Heart left ventricle (tissue), 16 donors: ENCODE results near the gene CASP7. TPM values are rescaled to one million over a fixed set of nuclear protein-coding genes. Genes with fewer than 3 reads are reported as not detected.

ENCODE experiments used
- ATAC-seq, 4 donors: fragments of 200-7000 bp; cut with Tn5 transposase; one replicate each; pipeline ENCODE4 v1.9.1; 2020 to 2022; ENCODE audit warnings: moderate library complexity in 4 of 4, mild to moderate bottlenecking in 3 of 4, moderate number of reproducible peaks in 1 of 4
- DNase-seq, 5 donors: peaks; one replicate each; pipeline ENCODE4 v3.0.0-alpha.2; 2020
- H3K27ac ChIP-seq, 12 donors: fragments of 200-600 bp; sonication (generic) in 4 of 12; one replicate each; pipeline versions ENCODE4 v1.5.0 to v1.8.0; 2016 to 2022; ENCODE audit warnings: mild to moderate bottlenecking in 2 of 12
- H3K27me3 ChIP-seq, 9 donors: fragments of 200-600 bp; sonication (generic) in 2 of 9; one replicate each; pipeline versions ENCODE4 v1.5.1 to v1.8.0; 2016 to 2022; ENCODE audit warnings: mild to moderate bottlenecking in 3 of 9
- H3K36me3 ChIP-seq, 9 donors: fragments of 200-600 bp; sonication (generic) in 2 of 9; one replicate each; pipeline versions ENCODE4 v1.5.0 to v1.8.0; 2018 to 2022; ENCODE audit warnings: mild to moderate bottlenecking in 2 of 9
- H3K4me1 ChIP-seq, 12 donors: fragments of 200-600 bp; sonication (generic) in 4 of 12; one replicate each; pipeline versions ENCODE4 v1.5.0 to v1.8.0; 2016 to 2022; ENCODE audit warnings: mild to moderate bottlenecking in 3 of 12
- H3K4me3 ChIP-seq, 12 donors: fragments of 200-600 bp; sonication (generic) in 4 of 12; one replicate each; pipeline versions ENCODE4 v1.5.0 to v1.8.0; 2017 to 2022; ENCODE audit warnings: mild to moderate bottlenecking in 9 of 12, moderate library complexity in 4 of 12
- H3K9me3 ChIP-seq, 12 donors: fragments of 200-600 bp; sonication (generic) in 4 of 12; one replicate each; pipeline versions ENCODE4 v1.5.0 to v1.8.0; 2016 to 2022; ENCODE audit warnings: mild to moderate bottlenecking in 1 of 12
- POLR2A ChIP-seq, 2 donors: fragments of 450-650 bp; IDR thresholded peaks; one replicate each; pipeline ENCODE4 v1.6.1; 2017; ENCODE audit warnings: antibody characterized with exemption in 2 of 2, mild to moderate bottlenecking in 2 of 2, moderate library complexity in 2 of 2
- WGBS, 4 donors: extraction: QIAGEN DNeasy Blood & Tissue Kit in 2 of 4; methylation state at CpG; one replicate each; pipeline versions ENCODE4 v1.1.5 to v1.1.7; 2013 to 2018; 5-methylcytosine and 5-hydroxymethylcytosine counted together
- intact Hi-C, 10 donors: fragments of 100-400 bp; cut with DNase I; formaldehyde crosslinking; loops; one replicate each; pipeline versions ENCODE4 v1.11.1 to v1.14.2; 2022
- polyA plus RNA-seq, 2 donors: library from polyadenylated mRNA; stranded (reverse); fragments of 200-250 nt; gene quantifications; one replicate each; pipeline ENCODE4 v1.2.3, GENCODE V29; 2013
- total RNA-seq, 9 donors: library from RNA; depleted of rRNA in 2 of 9; stranded (reverse); fragments of >200 nt in 2 of 9; fragmentation: NEBNext Ultra II Directional in 3 of 9; extraction: Animal tissue kit (Norgen Biotek cat#: 25700) in 3 of 9; gene quantifications; one replicate each; pipeline versions ENCODE4 v1.1.0 to v1.2.4, GENCODE V29; 2016 to 2023
- TF ChIP-seq, protein P1 (sequence below), 12 donors: fragments of 200-600 bp; sonication (generic) in 4 of 12; IDR thresholded peaks; one replicate each; pipeline versions ENCODE4 v1.5.0 to v1.8.0; 2018 to 2022; ENCODE audit warnings: antibody characterized with exemption in 12 of 12, mild to moderate bottlenecking in 5 of 12
- donor health status: ischemic (EF 13 %, LVEDD 7.1; RV severe dilation, severe dysfunction).
- donor health status: healthy with polysubstance abuse.
- donor health status: DM: no; HTN: yes; CAD: no.
- donor health status: DM: no; HTN: no; CAD: no.
- donor health status: ischemic (EF 25% LVEDD 6.9; RV normal size, moderate dysfunction).
- donor health status: ischemic (EF 25% LVEDD 5.7; RV mildly dilated, moderate dysfunction).
- donor health status: healthy.
- donor health status: DM: yes; HTN: yes; CAD: no.
- donor health status: ischemic (EF 35%, LVEDD 5.7; RV mildly dilated, moderate dysfunction).
- donor health status: nonischemic (EF 11% LVEDD 7.7; RV severe dilation, severe dysfunction).
- donor health status: DM: yes; HTN: yes; CAD: no.
- donor health status: PGD.
- donor health status: ischemic (EF 29% LVEDD 5.4; RV normal size, mild dysfunction).
- donor health status: nonischemic (EF 23%, LVEDD 6.1; RV moderate dilation, normal function).

The CASP7 gene
- total and polyA plus RNA-seq, 11 donors = 4.8 to 32.7 (median 10.4) TPM

GRCh38 chr10:113697595-113697994, 17.9 kb downstream of the CASP7 start:
- no peak for DNase-seq
- WGBS, 4 donors = 68 to 75% (median 71%) methylated on average over 3 of the region's 3 CpGs
- intact Hi-C loops = loop anchor here in 1 of 10 donors (5.0 kb wide), 1 partner anchor 405 kb away; no protein-coding TSS in a partner anchor
- Histone ChIP-seq H3K9me3 (peaks cover 0 to 23% (median 15%) of the 10 kb centered on the region in 12 donors), H3K27me3 (no peaks in the 10 kb centered on the region), H3K4me1 (peaks cover 0 to 4% (median 0%) of the 10 kb centered on the region in 12 donors), H3K36me3 (peaks cover 0 to 75% (median 44%) of the 10 kb centered on the region in 9 donors), H3K27ac (no peak overlapping the region), H3K4me3 (no peak overlapping the region)
- ATAC-seq = peak in 1 of 4 donors; percentile 59
- TF ChIP-seq, protein P1, sequence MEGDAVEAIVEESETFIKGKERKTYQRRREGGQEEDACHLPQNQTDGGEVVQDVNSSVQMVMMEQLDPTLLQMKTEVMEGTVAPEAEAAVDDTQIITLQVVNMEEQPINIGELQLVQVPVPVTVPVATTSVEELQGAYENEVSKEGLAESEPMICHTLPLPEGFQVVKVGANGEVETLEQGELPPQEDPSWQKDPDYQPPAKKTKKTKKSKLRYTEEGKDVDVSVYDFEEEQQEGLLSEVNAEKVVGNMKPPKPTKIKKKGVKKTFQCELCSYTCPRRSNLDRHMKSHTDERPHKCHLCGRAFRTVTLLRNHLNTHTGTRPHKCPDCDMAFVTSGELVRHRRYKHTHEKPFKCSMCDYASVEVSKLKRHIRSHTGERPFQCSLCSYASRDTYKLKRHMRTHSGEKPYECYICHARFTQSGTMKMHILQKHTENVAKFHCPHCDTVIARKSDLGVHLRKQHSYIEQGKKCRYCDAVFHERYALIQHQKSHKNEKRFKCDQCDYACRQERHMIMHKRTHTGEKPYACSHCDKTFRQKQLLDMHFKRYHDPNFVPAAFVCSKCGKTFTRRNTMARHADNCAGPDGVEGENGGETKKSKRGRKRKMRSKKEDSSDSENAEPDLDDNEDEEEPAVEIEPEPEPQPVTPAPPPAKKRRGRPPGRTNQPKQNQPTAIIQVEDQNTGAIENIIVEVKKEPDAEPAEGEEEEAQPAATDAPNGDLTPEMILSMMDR (IDR thresholded peaks at IDR 0.05) = no peak
- TF ChIP-seq POLR2A (IDR thresholded peaks at IDR 0.05) = no peak

GRCh38 chr10:113704637-113705343, 25.1 kb downstream of the CASP7 start:
- ATAC-seq = peak in 1 of 4 donors; percentile 46
- 52 to 69% (median 61%) methylated on average over 6 of the region's 6 CpGs for WGBS, 4 donors

DNA sequence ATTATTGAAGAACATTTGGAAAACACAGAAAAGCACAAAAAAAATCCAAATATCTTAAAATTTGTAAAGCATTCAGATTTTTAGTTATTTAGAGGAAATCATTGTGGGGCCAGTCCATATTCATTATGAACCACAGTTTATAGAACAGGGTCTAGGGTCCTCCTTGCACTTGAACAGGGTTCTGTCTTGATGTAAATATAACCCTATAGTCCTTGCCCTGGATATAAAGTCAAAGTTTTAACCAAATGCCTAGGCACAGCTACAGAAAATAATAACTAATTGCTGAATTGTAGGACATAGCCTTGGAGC, 25.6 kb downstream of the CASP7 start:
- no peaks in the 10 kb centered on the region for H3K27me3 ChIP-seq
- H3K9me3 ChIP-seq = no peaks in the 10 kb centered on the region
- no peak overlapping the region for H3K4me3 ChIP-seq
- ATAC-seq = no peak
- TF ChIP-seq POLR2A (IDR thresholded peaks at IDR 0.05) = no peak
- TF ChIP-seq, protein P1 (IDR thresholded peaks at IDR 0.05) = peak in 2 of 12 donors; percentile 1 to 5
- peaks cover 0 to 26% (median 2%) of the 10 kb centered on the region in 12 donors for H3K4me1 ChIP-seq
- DNase-seq = no peak
- H3K36me3 ChIP-seq = peaks cover 0 to 38% (median 15%) of the 10 kb centered on the region in 9 donors
- H3K27ac ChIP-seq = no peak overlapping the region
- intact Hi-C loops = loop anchor here in 8 of 10 donors (2.0 to 10.0 kb wide), 7 partner anchors 90 to 400 kb away; no protein-coding TSS in a partner anchor

More at GRCh38 chr10:113704637-113705343, 25.1 kb downstream of the CASP7 start:
- Histone ChIP-seq H3K4me1 (peaks cover 0 to 21% (median 0%) of the 10 kb centered on the region in 12 donors), H3K9me3 (no peaks in the 10 kb centered on the region), H3K27me3 (no peaks in the 10 kb centered on the region), H3K36me3 (peaks cover 0 to 43% (median 18%) of the 10 kb centered on the region in 9 donors), H3K27ac (no peak overlapping the region), H3K4me3 (no peak overlapping the region)
- no peak for TF ChIP-seq POLR2A (IDR thresholded peaks at IDR 0.05)
- TF ChIP-seq, protein P1 (IDR thresholded peaks at IDR 0.05) = peak; percentile 36 to 74 (median 58)
- no peak for DNase-seq
- intact Hi-C loops = loop anchor here in 9 of 10 donors (2.0 to 10.0 kb wide), 7 partner anchors 90 to 400 kb away; no protein-coding TSS in a partner anchor

GRCh38 chr10:113706623-113707022, 26.9 kb downstream of the CASP7 start:
- ATAC-seq = no peak
- intact Hi-C loops = loop anchor here in 6 of 10 donors (5.0 to 10.0 kb wide), 6 partner anchors 88 to 398 kb away; no protein-coding TSS in a partner anchor
- WGBS, 4 donors = 65 to 77% (median 72%) methylated on average over 5 of the region's 5 CpGs

More at GRCh38 chr10:113706623-113707022, 26.9 kb downstream of the CASP7 start:
- peaks cover 0 to 39% (median 7%) of the 10 kb centered on the region in 12 donors for H3K4me1 ChIP-seq
- no peak overlapping the region for H3K27ac ChIP-seq
- H3K9me3 ChIP-seq = no peaks in the 10 kb centered on the region
- H3K27me3 ChIP-seq = no peaks in the 10 kb centered on the region
- no peak for DNase-seq
- no peak overlapping the region for H3K4me3 ChIP-seq
- peaks cover 0 to 38% (median 8%) of the 10 kb centered on the region in 9 donors for H3K36me3 ChIP-seq
- TF ChIP-seq, protein P1 (IDR thresholded peaks at IDR 0.05) = no peak
- TF ChIP-seq POLR2A (IDR thresholded peaks at IDR 0.05) = no peak
